ENCODE results near the gene METTL25. TPM values are rescaled to one million over a fixed set of nuclear protein-coding genes. Genes with fewer than 3 reads are reported as not detected.

The METTL25 gene
- total RNA-seq, 1 experiment from 2014 or later: 5.1 TPM

- ChIA-PET CTCF (no interaction called here), POLR2A (ENCODE audit: unreplicated experiment) (no interaction called here)
- H3K4me3 ChIP-seq (ENCODE audit: low read length): no peak overlapping the region
- H3K9me2 ChIP-seq (replicated peaks; ENCODE audit: low read length): no peaks in the 10 kb centered on the region
- no peaks in the 10 kb centered on the region for H3K27me3 ChIP-seq (ENCODE audit: low read length)
- no peak overlapping the region for H3K4me2 ChIP-seq (ENCODE audit: low read length)
- DNase-seq: peak; percentile 44
- H3K36me3 ChIP-seq (ENCODE audit: low read depth, low read length): no peaks in the 10 kb centered on the region
- no peaks in the 10 kb centered on the region for H3F3A ChIP-seq (ENCODE audit: low read length, unreplicated experiment)
- TF ChIP-seq EZH2phosphoT487 (IDR thresholded peaks at IDR 0.05; ENCODE audit: borderline replicate concordance, low read length) (no peak), EZH2 (IDR thresholded peaks at IDR 0.05; ENCODE audit: low read length, unreplicated experiment) (no peak)
- TF ChIP-seq, protein P1, sequence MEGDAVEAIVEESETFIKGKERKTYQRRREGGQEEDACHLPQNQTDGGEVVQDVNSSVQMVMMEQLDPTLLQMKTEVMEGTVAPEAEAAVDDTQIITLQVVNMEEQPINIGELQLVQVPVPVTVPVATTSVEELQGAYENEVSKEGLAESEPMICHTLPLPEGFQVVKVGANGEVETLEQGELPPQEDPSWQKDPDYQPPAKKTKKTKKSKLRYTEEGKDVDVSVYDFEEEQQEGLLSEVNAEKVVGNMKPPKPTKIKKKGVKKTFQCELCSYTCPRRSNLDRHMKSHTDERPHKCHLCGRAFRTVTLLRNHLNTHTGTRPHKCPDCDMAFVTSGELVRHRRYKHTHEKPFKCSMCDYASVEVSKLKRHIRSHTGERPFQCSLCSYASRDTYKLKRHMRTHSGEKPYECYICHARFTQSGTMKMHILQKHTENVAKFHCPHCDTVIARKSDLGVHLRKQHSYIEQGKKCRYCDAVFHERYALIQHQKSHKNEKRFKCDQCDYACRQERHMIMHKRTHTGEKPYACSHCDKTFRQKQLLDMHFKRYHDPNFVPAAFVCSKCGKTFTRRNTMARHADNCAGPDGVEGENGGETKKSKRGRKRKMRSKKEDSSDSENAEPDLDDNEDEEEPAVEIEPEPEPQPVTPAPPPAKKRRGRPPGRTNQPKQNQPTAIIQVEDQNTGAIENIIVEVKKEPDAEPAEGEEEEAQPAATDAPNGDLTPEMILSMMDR (conservative IDR thresholded peaks at IDR 0.05; ENCODE audit: low read depth, low read length): no peak
- no TSS peak for BruUV-seq (replicated peaks)
- H4K20me1 ChIP-seq (ENCODE audit: low read length): no peaks in the 10 kb centered on the region
- peaks cover 20% of the 10 kb centered on the region; the same call in 1 of the 2 replicates for H3K4me1 ChIP-seq (ENCODE audit: insufficient read depth, low read length)
- H2AFZ ChIP-seq (ENCODE audit: low read length): no peak overlapping the region
- H3K27ac ChIP-seq (ENCODE audit: low read length): no peak overlapping the region
- no peak overlapping the region for H3K9ac ChIP-seq (ENCODE audit: low read length)
- intact Hi-C loops (cut with micrococcal nuclease): no loop called here
- ATAC-seq: peak; percentile 74
- H3K9me3 ChIP-seq (ENCODE audit: low read length): no peaks in the 10 kb centered on the region
- H3K79me2 ChIP-seq (ENCODE audit: low read length): no peaks in the 10 kb centered on the region
Measured at GRCh38 chr12:82414044-82414443, 55.7 kb downstream of the METTL25 start.

- Histone ChIP-seq H4K20me1 (ENCODE audit: low read length) (no peaks in the 10 kb centered on the region), H3K79me2 (ENCODE audit: low read length) (no peaks in the 10 kb centered on the region), H2AFZ (ENCODE audit: low read length) (no peak overlapping the region), H3K9me3 (ENCODE audit: low read length) (no peaks in the 10 kb centered on the region), H3K9ac (ENCODE audit: low read length) (no peak overlapping the region), H3K27ac (ENCODE audit: low read length) (no peak overlapping the region), H3K4me1 (ENCODE audit: insufficient read depth, low read length) (peaks cover 20% of the 10 kb centered on the region; the same call in 1 of the 2 replicates), H3K4me2 (ENCODE audit: low read length) (no peak overlapping the region), H3K9me2 (replicated peaks; ENCODE audit: low read length) (no peaks in the 10 kb centered on the region), H3K27me3 (ENCODE audit: low read length) (no peaks in the 10 kb centered on the region), H3F3A (ENCODE audit: low read length, unreplicated experiment) (no peaks in the 10 kb centered on the region), H3K36me3 (ENCODE audit: low read depth, low read length) (no peaks in the 10 kb centered on the region), H3K4me3 (ENCODE audit: low read length) (no peak overlapping the region)
- ChIA-PET CTCF (no interaction called here), POLR2A (ENCODE audit: unreplicated experiment) (no interaction called here)
- DNase-seq: peak; percentile 40
- no TSS peak for BruUV-seq (replicated peaks)
- ATAC-seq: peak; percentile 65
- TF ChIP-seq, protein P1 (conservative IDR thresholded peaks at IDR 0.05; ENCODE audit: low read depth, low read length): no peak
- TF ChIP-seq EZH2 (IDR thresholded peaks at IDR 0.05; ENCODE audit: low read length, unreplicated experiment): no peak
- TF ChIP-seq EZH2phosphoT487 (IDR thresholded peaks at IDR 0.05; ENCODE audit: borderline replicate concordance, low read length): no peak
- intact Hi-C loops (cut with micrococcal nuclease): no loop called here
Measured at GRCh38 chr12:82414926-82415325, 56.6 kb downstream of the METTL25 start.

DNA sequence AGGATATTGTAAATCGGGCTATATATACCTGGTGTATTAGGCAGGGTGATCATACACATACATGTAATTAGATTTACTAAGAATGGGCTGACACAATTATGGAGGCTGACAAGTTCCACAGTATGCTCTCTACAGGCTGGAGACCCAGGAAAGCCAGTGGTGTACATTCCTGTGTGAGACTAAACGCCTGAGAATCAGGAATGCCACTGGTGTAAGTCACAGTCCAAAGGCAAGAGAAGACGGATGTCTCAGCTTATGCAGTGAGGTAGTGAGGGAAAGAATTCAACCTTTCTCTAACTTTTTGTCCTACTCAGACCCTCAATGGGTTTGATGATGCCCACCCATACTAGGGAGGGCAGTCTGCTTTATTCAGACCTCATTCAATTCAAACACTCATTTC, 57.1 kb downstream of the METTL25 start:
- H4K20me1 ChIP-seq (ENCODE audit: low read length): no peaks in the 10 kb centered on the region
- ChIA-PET CTCF (no interaction called here), POLR2A (ENCODE audit: unreplicated experiment) (no interaction called here)
- no peak overlapping the region for H3K27ac ChIP-seq (ENCODE audit: low read length)
- H3K4me1 ChIP-seq (ENCODE audit: insufficient read depth, low read length): peaks cover 20% of the 10 kb centered on the region; the same call in 1 of the 2 replicates
- no peaks in the 10 kb centered on the region for H3F3A ChIP-seq (ENCODE audit: low read length, unreplicated experiment)
- no peak overlapping the region for H3K4me3 ChIP-seq (ENCODE audit: low read length)
- intact Hi-C loops (cut with micrococcal nuclease): no loop called here
- H3K9ac ChIP-seq (ENCODE audit: low read length): no peak overlapping the region
- no peaks in the 10 kb centered on the region for H3K36me3 ChIP-seq (ENCODE audit: low read depth, low read length)
- no peak for DNase-seq
- no peaks in the 10 kb centered on the region for H3K9me2 ChIP-seq (replicated peaks; ENCODE audit: low read length)
- no peak overlapping the region for H2AFZ ChIP-seq (ENCODE audit: low read length)
- no peaks in the 10 kb centered on the region for H3K9me3 ChIP-seq (ENCODE audit: low read length)
- no peak overlapping the region for H3K4me2 ChIP-seq (ENCODE audit: low read length)
- ATAC-seq: peak; percentile 25; the same call in 1 of the 2 replicates
- no TSS peak for BruUV-seq (replicated peaks)
- TF ChIP-seq, protein P1 (conservative IDR thresholded peaks at IDR 0.05; ENCODE audit: low read depth, low read length): no peak
- no peak for TF ChIP-seq EZH2phosphoT487 (IDR thresholded peaks at IDR 0.05; ENCODE audit: borderline replicate concordance, low read length)
- TF ChIP-seq EZH2 (IDR thresholded peaks at IDR 0.05; ENCODE audit: low read length, unreplicated experiment): no peak
- no peaks in the 10 kb centered on the region for H3K79me2 ChIP-seq (ENCODE audit: low read length)
- H3K27me3 ChIP-seq (ENCODE audit: low read length): no peaks in the 10 kb centered on the region
